Upper lobe of left lung (tissue), 4 donors: ENCODE results near the gene CHST11.

Experiments
- POLR2A ChIP-seq, 4 donors: fragments of 450-650 bp; IDR thresholded peaks; one replicate each; pipeline ENCODE4 v1.5.1; 2016 to 2017; ENCODE audit warnings: antibody characterized with exemption in 4 of 4, mild to moderate bottlenecking in 2 of 4
- POLR2AphosphoS5 ChIP-seq, 2 donors: sonication (generic); formaldehyde crosslinking; IDR thresholded peaks; one replicate each; pipeline ENCODE4 v1.5.1; 2017; ENCODE audit warnings: antibody characterized with exemption in 2 of 2
- TF ChIP-seq, protein P1 (sequence below), 6 experiments: fragments of 450-650 bp in 4 of 6; fragments of 200-600 bp in 2 of 6; sonication (generic) in 2 of 6; IDR thresholded peaks; one replicate each; pipeline ENCODE4 v1.5.1; 2016 to 2019; ENCODE audit warnings: antibody characterized with exemption in 6 of 6

GRCh38 chr12:104599272-104600035, 142.7 kb downstream of the CHST11 start:
- TF ChIP-seq, protein P1, sequence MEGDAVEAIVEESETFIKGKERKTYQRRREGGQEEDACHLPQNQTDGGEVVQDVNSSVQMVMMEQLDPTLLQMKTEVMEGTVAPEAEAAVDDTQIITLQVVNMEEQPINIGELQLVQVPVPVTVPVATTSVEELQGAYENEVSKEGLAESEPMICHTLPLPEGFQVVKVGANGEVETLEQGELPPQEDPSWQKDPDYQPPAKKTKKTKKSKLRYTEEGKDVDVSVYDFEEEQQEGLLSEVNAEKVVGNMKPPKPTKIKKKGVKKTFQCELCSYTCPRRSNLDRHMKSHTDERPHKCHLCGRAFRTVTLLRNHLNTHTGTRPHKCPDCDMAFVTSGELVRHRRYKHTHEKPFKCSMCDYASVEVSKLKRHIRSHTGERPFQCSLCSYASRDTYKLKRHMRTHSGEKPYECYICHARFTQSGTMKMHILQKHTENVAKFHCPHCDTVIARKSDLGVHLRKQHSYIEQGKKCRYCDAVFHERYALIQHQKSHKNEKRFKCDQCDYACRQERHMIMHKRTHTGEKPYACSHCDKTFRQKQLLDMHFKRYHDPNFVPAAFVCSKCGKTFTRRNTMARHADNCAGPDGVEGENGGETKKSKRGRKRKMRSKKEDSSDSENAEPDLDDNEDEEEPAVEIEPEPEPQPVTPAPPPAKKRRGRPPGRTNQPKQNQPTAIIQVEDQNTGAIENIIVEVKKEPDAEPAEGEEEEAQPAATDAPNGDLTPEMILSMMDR (IDR thresholded peaks at IDR 0.05): no peak
- TF ChIP-seq POLR2A (IDR thresholded peaks at IDR 0.05) (no peak), POLR2AphosphoS5 (IDR thresholded peaks at IDR 0.05) (no peak)
